HepG2 (cell line): Measurements from ENCODE around the gene VTN. TPM values are rescaled to one million over a fixed set of nuclear protein-coding genes. Genes with fewer than 3 reads are reported as not detected.

Experiments
- ATAC-seq: fragments of 200-7000 bp; cut with Tn5 transposase; 3 replicates; pipeline ENCODE4 v1.9.1; 2020; ENCODE audit warnings: mild to moderate bottlenecking, moderate library complexity
- BruUV-seq: library from RNA; stranded (reverse); fragments of 400-500 nt; replicated peaks from 2 replicates; lab custom pipeline; 2021; lab: Mats Ljungman, UMichigan
- CTCF ChIA-PET: fragments of 300-600 bp; formaldehyde crosslinking; extraction: SDS; loops from one replicate; lab custom pipeline; 2021; ENCODE audit warnings: low total read pairs, inconsistent platforms, low intra/inter-chr PET ratio; lab: Yijun Ruan, JAX
- POLR2A ChIA-PET: fragments of 350-600 bp; sonication (Branson Sonifier 250); formaldehyde crosslinking; loops from one replicate; lab custom pipeline; 2020; ENCODE audit warnings: antibody characterized with exemption, inconsistent platforms; lab: Yijun Ruan, JAX
- DNase-seq: peaks from one replicate; pipeline ENCODE4 v3.0.0-alpha.2; 2015; ENCODE audit warnings: low spot score
- FAIRE-seq: peaks from 3 replicates; lab custom pipeline; 2011; peaks lifted over from hg19 to GRCh38; lab: Jason Lieb, UNC
- H2AFZ ChIP-seq: one replicate; pipeline ENCODE4 v1.6.1; 2011; ENCODE audit warnings: low read length, inconsistent platforms
- H3K27ac ChIP-seq: fragments of 300-600 bp; 3 replicates; pipeline ENCODE4 v1.8.0; 2011; ENCODE audit warnings: mixed run types, mild to moderate bottlenecking, mixed read lengths, low read length, inconsistent platforms; ENCODE audit not compliant: insufficient read depth; ENCODE audit errors: extremely low read length
- H3K27me3 ChIP-seq, 2 experiments: fragments of 200-600 bp in 1 of 2; 2 replicates in 1 of 2; 3 replicates in 1 of 2; pipeline versions ENCODE4 v1.6.0 to v1.8.0; 2011; ENCODE audit warnings: low read length in 2 of 2, mild to moderate bottlenecking in 2 of 2, moderate library complexity in 2 of 2, inconsistent platforms in 1 of 2; ENCODE audit not compliant: insufficient read depth in 2 of 2, control insufficient read depth in 1 of 2
- H3K36me3 ChIP-seq, 2 experiments: fragments of 200-600 bp in 1 of 2; replicated peaks in 1 of 2; 2 replicates in 1 of 2; 3 replicates in 1 of 2; pipeline versions ENCODE4 v1.5.1 to v1.8.0; 2011; ENCODE audit warnings: low read length in 2 of 2, inconsistent platforms in 1 of 2; ENCODE audit not compliant: insufficient read depth in 2 of 2, control insufficient read depth in 1 of 2
- H3K4me1 ChIP-seq: 2 replicates; pipeline ENCODE4 v1.5.1; 2012; ENCODE audit warnings: low read length, inconsistent platforms; ENCODE audit not compliant: insufficient read depth
- H3K4me2 ChIP-seq: 2 replicates; pipeline ENCODE4 v1.6.0; 2011; ENCODE audit warnings: low read depth, low read length, inconsistent platforms
- H3K4me3 ChIP-seq, 3 experiments: fragments of 200-600 bp in 1 of 3; sonication (generic), shearing (Covaris generic) in 1 of 3; replicated peaks in 1 of 3; 2 replicates each; pipeline ENCODE4 v1.5.1; 2011 to 2016; ENCODE audit warnings: low read length in 3 of 3, inconsistent platforms in 2 of 3, low read depth in 2 of 3, mild to moderate bottlenecking in 2 of 3, control low read depth in 1 of 3, mixed read lengths in 1 of 3; ENCODE audit not compliant: insufficient read depth in 1 of 3
- H3K79me2 ChIP-seq: one replicate; pipeline ENCODE4 v1.6.1; 2011; ENCODE audit warnings: low read length, inconsistent platforms; ENCODE audit not compliant: insufficient read depth
- H3K9ac ChIP-seq: 2 replicates; pipeline ENCODE4 v1.6.0; 2011; ENCODE audit warnings: mild to moderate bottlenecking, low read depth, low read length, inconsistent platforms; ENCODE audit not compliant: insufficient read depth
- H3K9me3 ChIP-seq: 2 replicates; pipeline ENCODE4 v1.5.1; 2012; ENCODE audit warnings: mild to moderate bottlenecking, low read length
- H4K20me1 ChIP-seq: 2 replicates; pipeline ENCODE4 v1.6.0; 2011; ENCODE audit warnings: inconsistent platforms, mild to moderate bottlenecking, low read length, moderate library complexity; ENCODE audit not compliant: insufficient read depth
- CEBPG ChIP-seq: IDR thresholded peaks from 2 replicates; pipeline ENCODE4 v1.6.1; 2016
- FOSL2 ChIP-seq: sonication (generic); formaldehyde crosslinking; IDR thresholded peaks from 2 replicates; pipeline ENCODE4 v1.4.0; 2020; ENCODE audit warnings: missing genetic modification reagents
- FOXK2 ChIP-seq: fragments of 450-650 bp; IDR thresholded peaks from 2 replicates; pipeline ENCODE4 v1.6.1; 2016
- HOXA3 ChIP-seq: sonication (generic); formaldehyde crosslinking; IDR thresholded peaks from 2 replicates; pipeline ENCODE4 v1.5.0; 2020; ENCODE audit warnings: missing genetic modification reagents
- ISL2 ChIP-seq: sonication (generic); formaldehyde crosslinking; IDR thresholded peaks from 2 replicates; pipeline ENCODE4 v1.5.0; 2020; ENCODE audit warnings: missing genetic modification reagents
- KLF9 ChIP-seq: IDR thresholded peaks from 2 replicates; pipeline ENCODE4 v1.6.1; 2016; ENCODE audit warnings: low read depth
- MYC ChIP-seq: sonication (generic); formaldehyde crosslinking; IDR thresholded peaks from 2 replicates; pipeline ENCODE4 v1.9.0; 2021; ENCODE audit warnings: missing genetic modification reagents, borderline replicate concordance
- POLR2A ChIP-seq, 2 experiments: IDR thresholded peaks; 2 replicates each; pipeline ENCODE4 v1.6.1; 2011; ENCODE audit warnings: low read depth in 2 of 2, low read length in 2 of 2, mild to moderate bottlenecking in 1 of 2, moderate library complexity in 1 of 2; ENCODE audit not compliant: insufficient read depth in 1 of 2
- RELA ChIP-seq: sonication (generic); formaldehyde crosslinking; IDR thresholded peaks from 2 replicates; pipeline ENCODE4 v1.4.0; 2020; ENCODE audit warnings: missing genetic modification reagents
- SRSF9 ChIP-seq: fragments of 200-400 bp; formaldehyde crosslinking; IDR thresholded peaks from 2 replicates; pipeline ENCODE4 v1.6.1; 2018; ENCODE audit warnings: borderline replicate concordance, mild to moderate bottlenecking, low read depth, low read length; ENCODE audit not compliant: insufficient read depth, poor library complexity, severe bottlenecking
- SSRP1 ChIP-seq: IDR thresholded peaks from 2 replicates; pipeline ENCODE4 v1.6.1; 2016; ENCODE audit warnings: control low read depth
- ZNF224 ChIP-seq: sonication (generic); formaldehyde crosslinking; IDR thresholded peaks from 2 replicates; pipeline ENCODE4 v1.5.0; 2020; ENCODE audit warnings: mild to moderate bottlenecking, missing genetic modification reagents
- ZNF326 ChIP-seq: sonication (generic); formaldehyde crosslinking; IDR thresholded peaks from 2 replicates; pipeline ENCODE4 v1.4.0; 2020; ENCODE audit warnings: missing genetic modification reagents, borderline replicate concordance
- ZNF549 ChIP-seq: sonication (generic); formaldehyde crosslinking; IDR thresholded peaks from 2 replicates; pipeline ENCODE4 v1.5.0; 2020; ENCODE audit warnings: missing genetic modification reagents
- ZNF776 ChIP-seq: sonication (generic); formaldehyde crosslinking; IDR thresholded peaks from 2 replicates; pipeline ENCODE4 v1.4.0; 2020; ENCODE audit warnings: mild to moderate bottlenecking, missing genetic modification reagents
- WGBS: methylation state at CpG from one replicate; pipeline ENCODE4 v1.1.6; 2017; ENCODE audit warnings: low lambda C conversion rate; 5-methylcytosine and 5-hydroxymethylcytosine counted together
- in situ Hi-C: cut with HindIII; loops from 2 replicates; pipeline ENCODE4 v1.10.0; 2017; ENCODE audit warnings: low pct_unique_long_range_greater_than_20kb; ENCODE audit not compliant: extremely low pct_ligation_motif_present
- intact Hi-C: fragments of 100-400 bp; cut with micrococcal nuclease; formaldehyde crosslinking; loops from one replicate; pipeline ENCODE4 v1.10.0; 2022; ENCODE audit not compliant: unreplicated experiment
- polyA plus RNA-seq, 8 experiments: library from polyadenylated mRNA; depleted of rRNA in 3 of 8; stranded (reverse) in 7 of 8; unstranded in 1 of 8; fragments of >200 nt; fragmentation: Illumina TruSeq in 4 of 8; extraction: Trizol in 4 of 8; gene quantifications; 2 replicates each; pipeline versions ENCODE4 v1.2.1 to v1.2.3, GENCODE V29; 2011 to 2016; ENCODE audit warnings: low read depth in 4 of 8, missing spikeins in 1 of 8, mixed read lengths in 1 of 8; ENCODE audit not compliant: insufficient read depth in 1 of 8
- total RNA-seq, 5 experiments: library from RNA; depleted of rRNA; stranded (reverse); fragments of >200 nt; fragmentation: Illumina TruSeq; extraction: Trizol; gene quantifications; 2 replicates each; pipeline ENCODE4 v1.2.3, GENCODE V29; 2016; ENCODE audit warnings: low read depth in 1 of 5
- TF ChIP-seq, protein P1 (sequence below): IDR thresholded peaks from 2 replicates; pipeline ENCODE4 v1.6.1; 2016; ENCODE audit warnings: missing compliant biosample characterization, missing genetic modification reagents, borderline replicate concordance
- TF ChIP-seq, protein P2 (sequence below): sonication (generic); formaldehyde crosslinking; IDR thresholded peaks from 2 replicates; pipeline ENCODE4 v1.4.0; 2020; ENCODE audit warnings: missing genetic modification reagents
- TF ChIP-seq, protein P3 (sequence below): sonication (generic); formaldehyde crosslinking; IDR thresholded peaks from 2 replicates; pipeline ENCODE4 v1.5.0; 2020; ENCODE audit warnings: mild to moderate bottlenecking, missing genetic modification reagents

Gene VTN
- total and polyA plus RNA-seq, 2 of the 13 experiments (the other 11 are each of a cell fraction or from before 2014, with no cell fraction given), result 108 to 131 TPM

DNA sequence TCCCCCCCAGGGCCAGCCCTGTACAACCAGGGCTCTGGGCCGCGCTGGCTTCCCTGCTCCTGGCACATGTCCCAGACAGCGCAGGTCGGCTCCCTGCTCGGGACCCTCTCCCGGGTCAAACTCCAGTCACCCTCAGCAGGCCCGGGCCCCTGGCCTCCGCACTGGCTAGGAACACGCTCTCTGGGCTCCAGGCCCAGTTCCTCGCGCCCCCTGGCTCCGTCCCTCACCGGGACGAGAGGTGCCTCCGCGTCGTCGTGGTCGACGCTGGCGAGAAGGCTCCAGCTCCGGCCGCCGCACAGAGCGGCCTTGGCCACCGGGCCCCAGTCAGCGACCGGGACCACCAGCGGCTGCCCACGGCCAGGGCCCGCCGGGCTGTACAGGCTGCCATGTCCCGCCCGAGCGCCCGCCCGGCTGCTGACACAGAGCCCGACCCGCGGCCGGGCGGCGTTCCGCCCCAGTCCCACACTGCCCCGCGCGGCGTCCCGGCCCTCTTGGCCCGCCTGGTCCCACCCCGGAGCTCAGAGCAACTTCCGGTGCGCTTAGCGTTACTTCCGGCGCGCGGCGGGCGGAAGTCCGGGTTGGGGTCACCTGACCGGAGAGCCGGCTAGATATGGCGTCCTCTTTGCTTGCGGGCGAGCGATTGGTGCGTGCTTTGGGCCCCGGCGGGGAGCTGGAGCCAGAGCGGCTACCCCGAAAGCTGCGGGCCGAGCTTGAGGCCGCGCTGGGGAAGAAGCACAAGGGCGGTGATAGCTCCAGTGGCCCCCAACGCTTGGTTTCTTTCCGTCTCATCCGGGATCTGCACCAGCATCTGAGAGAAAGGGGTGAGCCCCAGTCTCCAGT, 12.8 kb downstream of the VTN start, which contains the start of gene POLDIP2:
TSS of gene POLDIP2 (minus strand) at position 467 of the 840 bp plus-strand sequence. CDS start at position 388, 79 bp downstream.
- Histone ChIP-seq H3K9me3 (no peaks in the 10 kb centered on the region), H2AFZ (no peak within 1 kb of the TSS), H3K9ac (peak within 1 kb of the TSS; percentile 96), H3K4me1 (peaks cover 36% of the 10 kb centered on the region), H3K27ac (peak within 1 kb of the TSS; percentile 78), H3K79me2 (peaks cover 38% of the 10 kb centered on the region), H3K27me3 (no peaks in the 10 kb centered on the region; a peak in 1 of 5 replicates), H3K4me3 (peak within 1 kb of the TSS; percentile 93 to 98 (median 97)), H3K4me2 (peak within 1 kb of the TSS; percentile 94), H4K20me1 (no peaks in the 10 kb centered on the region), H3K36me3 (peaks cover 23 to 48% of the 10 kb centered on the region in 2 experiments)
- 0% methylated on average over 13 of the region's 80 CpGs for WGBS
- CTCF ChIA-PET, result no interaction called here
- ATAC-seq (peak; percentile 99), FAIRE-seq (peak; percentile 51), DNase-seq (peak; percentile 87)
- intact Hi-C loops (no loop called here), in situ Hi-C loops (no loop called here)
- no TSS peak for BruUV-seq
- POLR2A ChIA-PET, result interaction anchor here (0.6 to 5.2 kb wide), 19 partner anchors 10 to 316 kb away, joined by 3 to 183 read pairs (median 6); partner anchors contain the start of genes IFT20, SARM1, SEBOX and SLC46A1
- TF ChIP-seq KLF9 (CRISPR knock-in tag) (no peak), FOXK2 (no peak), CEBPG (no peak), ISL2 (peak; percentile 66; the same call in 1 of the 2 replicates), ZNF326 (CRISPR knock-in tag) (no peak), FOSL2 (peak; percentile 57), ZNF224 (CRISPR knock-in tag) (0 out of 2 replicates have a peak, but pooled peaks have one; percentile 14), SSRP1 (CRISPR knock-in tag) (no peak), RELA (CRISPR knock-in tag) (no peak; the same call in 1 of the 2 replicates), MYC (CRISPR knock-in tag) (peak; percentile 85), ZNF549 (CRISPR knock-in tag) (peak; percentile 71; the same call in 1 of the 2 replicates), SRSF9 (no peak), POLR2A (IDR thresholded peaks at IDR 0.05; ENCODE audit: insufficient read depth in 1 of 2, low read depth in 2 of 2, low read length in 2 of 2) (peak; percentile 83 to 93), ZNF776 (CRISPR knock-in tag) (peak; percentile 68), HOXA3 (CRISPR knock-in tag) (peak; percentile 98)
- TF ChIP-seq, protein P1, sequence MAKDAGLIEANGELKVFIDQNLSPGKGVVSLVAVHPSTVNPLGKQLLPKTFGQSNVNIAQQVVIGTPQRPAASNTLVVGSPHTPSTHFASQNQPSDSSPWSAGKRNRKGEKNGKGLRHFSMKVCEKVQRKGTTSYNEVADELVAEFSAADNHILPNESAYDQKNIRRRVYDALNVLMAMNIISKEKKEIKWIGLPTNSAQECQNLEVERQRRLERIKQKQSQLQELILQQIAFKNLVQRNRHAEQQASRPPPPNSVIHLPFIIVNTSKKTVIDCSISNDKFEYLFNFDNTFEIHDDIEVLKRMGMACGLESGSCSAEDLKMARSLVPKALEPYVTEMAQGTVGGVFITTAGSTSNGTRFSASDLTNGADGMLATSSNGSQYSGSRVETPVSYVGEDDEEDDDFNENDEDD (CRISPR knock-in tag), result peak; percentile 43; the same call in 1 of the 2 replicates
- TF ChIP-seq, protein P2, sequence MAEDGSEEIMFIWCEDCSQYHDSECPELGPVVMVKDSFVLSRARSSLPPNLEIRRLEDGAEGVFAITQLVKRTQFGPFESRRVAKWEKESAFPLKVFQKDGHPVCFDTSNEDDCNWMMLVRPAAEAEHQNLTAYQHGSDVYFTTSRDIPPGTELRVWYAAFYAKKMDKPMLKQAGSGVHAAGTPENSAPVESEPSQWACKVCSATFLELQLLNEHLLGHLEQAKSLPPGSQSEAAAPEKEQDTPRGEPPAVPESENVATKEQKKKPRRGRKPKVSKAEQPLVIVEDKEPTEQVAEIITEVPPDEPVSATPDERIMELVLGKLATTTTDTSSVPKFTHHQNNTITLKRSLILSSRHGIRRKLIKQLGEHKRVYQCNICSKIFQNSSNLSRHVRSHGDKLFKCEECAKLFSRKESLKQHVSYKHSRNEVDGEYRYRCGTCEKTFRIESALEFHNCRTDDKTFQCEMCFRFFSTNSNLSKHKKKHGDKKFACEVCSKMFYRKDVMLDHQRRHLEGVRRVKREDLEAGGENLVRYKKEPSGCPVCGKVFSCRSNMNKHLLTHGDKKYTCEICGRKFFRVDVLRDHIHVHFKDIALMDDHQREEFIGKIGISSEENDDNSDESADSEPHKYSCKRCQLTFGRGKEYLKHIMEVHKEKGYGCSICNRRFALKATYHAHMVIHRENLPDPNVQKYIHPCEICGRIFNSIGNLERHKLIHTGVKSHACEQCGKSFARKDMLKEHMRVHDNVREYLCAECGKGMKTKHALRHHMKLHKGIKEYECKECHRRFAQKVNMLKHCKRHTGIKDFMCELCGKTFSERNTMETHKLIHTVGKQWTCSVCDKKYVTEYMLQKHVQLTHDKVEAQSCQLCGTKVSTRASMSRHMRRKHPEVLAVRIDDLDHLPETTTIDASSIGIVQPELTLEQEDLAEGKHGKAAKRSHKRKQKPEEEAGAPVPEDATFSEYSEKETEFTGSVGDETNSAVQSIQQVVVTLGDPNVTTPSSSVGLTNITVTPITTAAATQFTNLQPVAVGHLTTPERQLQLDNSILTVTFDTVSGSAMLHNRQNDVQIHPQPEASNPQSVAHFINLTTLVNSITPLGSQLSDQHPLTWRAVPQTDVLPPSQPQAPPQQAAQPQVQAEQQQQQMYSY, result peak; percentile 20; the same call in 1 of the 2 replicates
- TF ChIP-seq, protein P3, sequence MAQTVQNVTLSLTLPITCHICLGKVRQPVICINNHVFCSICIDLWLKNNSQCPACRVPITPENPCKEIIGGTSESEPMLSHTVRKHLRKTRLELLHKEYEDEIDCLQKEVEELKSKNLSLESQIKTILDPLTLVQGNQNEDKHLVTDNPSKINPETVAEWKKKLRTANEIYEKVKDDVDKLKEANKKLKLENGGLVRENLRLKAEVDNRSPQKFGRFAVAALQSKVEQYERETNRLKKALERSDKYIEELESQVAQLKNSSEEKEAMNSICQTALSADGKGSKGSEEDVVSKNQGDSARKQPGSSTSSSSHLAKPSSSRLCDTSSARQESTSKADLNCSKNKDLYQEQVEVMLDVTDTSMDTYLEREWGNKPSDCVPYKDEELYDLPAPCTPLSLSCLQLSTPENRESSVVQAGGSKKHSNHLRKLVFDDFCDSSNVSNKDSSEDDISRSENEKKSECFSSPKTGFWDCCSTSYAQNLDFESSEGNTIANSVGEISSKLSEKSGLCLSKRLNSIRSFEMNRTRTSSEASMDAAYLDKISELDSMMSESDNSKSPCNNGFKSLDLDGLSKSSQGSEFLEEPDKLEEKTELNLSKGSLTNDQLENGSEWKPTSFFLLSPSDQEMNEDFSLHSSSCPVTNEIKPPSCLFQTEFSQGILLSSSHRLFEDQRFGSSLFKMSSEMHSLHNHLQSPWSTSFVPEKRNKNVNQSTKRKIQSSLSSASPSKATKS (CRISPR knock-in tag), result no peak
